Measurements from ENCODE around the gene ZPR1. TPM values are rescaled to one million over a fixed set of nuclear protein-coding genes. Genes with fewer than 3 reads are reported as not detected.

Gene ZPR1
- total RNA-seq, 1 donor = 36.2 TPM

- H3K36me3 ChIP-seq (ENCODE audit: insufficient read depth, low read length) = no peaks in the 10 kb centered on the region
- no peak overlapping the region for H3K4me3 ChIP-seq (ENCODE audit: insufficient read depth, low read length)
- H3K27ac ChIP-seq (ENCODE audit: low read depth, low read length) = no peak overlapping the region
Observed at GRCh38 chr11:116826751-116827431, 39.1 kb upstream of the ZPR1 start.

GRCh38 chr11:116825854-116826750, 38.3 kb upstream of the ZPR1 start:
- no peaks in the 10 kb centered on the region for H3K9me3 ChIP-seq (ENCODE audit: low read depth, low read length)
- no peaks in the 10 kb centered on the region for H4K20me1 ChIP-seq (ENCODE audit: insufficient read depth, low read length)
- no peak for DNase-seq (ENCODE audit: insufficient read length, low spot score, missing footprints)
- no peak overlapping the region for H3K27ac ChIP-seq (ENCODE audit: low read depth, low read length)
- H3K4me1 ChIP-seq (ENCODE audit: insufficient read depth, low read length) = peaks cover 9% of the 10 kb centered on the region
- no peaks in the 10 kb centered on the region for H3K79me2 ChIP-seq (ENCODE audit: insufficient read depth, low read length)
- no peaks in the 10 kb centered on the region for H3K36me3 ChIP-seq (ENCODE audit: insufficient read depth, low read length)
- no peak for TF ChIP-seq CTCF (IDR thresholded peaks at IDR 0.05; ENCODE audit: extremely low read depth, low read depth, low read length)
- no peak overlapping the region for H2AFZ ChIP-seq (ENCODE audit: low read length)
- H3K4me3 ChIP-seq (ENCODE audit: insufficient read depth, low read length) = no peak overlapping the region
- no peaks in the 10 kb centered on the region for H3K27me3 ChIP-seq (ENCODE audit: insufficient read depth, low read length)
- no peak overlapping the region for H3K4me2 ChIP-seq (ENCODE audit: insufficient read depth, low read length)

More at GRCh38 chr11:116826751-116827431, 39.1 kb upstream of the ZPR1 start:
- H3K79me2 ChIP-seq (ENCODE audit: insufficient read depth, low read length) = no peaks in the 10 kb centered on the region
- no peak for TF ChIP-seq CTCF (IDR thresholded peaks at IDR 0.05; ENCODE audit: extremely low read depth, low read depth, low read length)
- H3K4me2 ChIP-seq (ENCODE audit: insufficient read depth, low read length) = no peak overlapping the region
- H4K20me1 ChIP-seq (ENCODE audit: insufficient read depth, low read length) = no peaks in the 10 kb centered on the region
- DNase-seq (ENCODE audit: insufficient read length, low spot score, missing footprints) = peak; percentile 77
- no peaks in the 10 kb centered on the region for H3K27me3 ChIP-seq (ENCODE audit: insufficient read depth, low read length)
- H3K9me3 ChIP-seq (ENCODE audit: low read depth, low read length) = no peaks in the 10 kb centered on the region
- no peak overlapping the region for H2AFZ ChIP-seq (ENCODE audit: low read length)
- H3K4me1 ChIP-seq (ENCODE audit: insufficient read depth, low read length) = peaks cover 9% of the 10 kb centered on the region

- H3K36me3 ChIP-seq (ENCODE audit: insufficient read depth, low read length) = no peaks in the 10 kb centered on the region
- H3K9me3 ChIP-seq (ENCODE audit: low read depth, low read length) = no peaks in the 10 kb centered on the region
- no peaks in the 10 kb centered on the region for H3K27me3 ChIP-seq (ENCODE audit: insufficient read depth, low read length)
Observed at GRCh38 chr11:116825434-116825833, 37.6 kb upstream of the ZPR1 start.

More at GRCh38 chr11:116825434-116825833, 37.6 kb upstream of the ZPR1 start:
- Histone ChIP-seq H4K20me1 (ENCODE audit: insufficient read depth, low read length) (no peaks in the 10 kb centered on the region), H3K4me2 (ENCODE audit: insufficient read depth, low read length) (no peak overlapping the region), H3K4me3 (ENCODE audit: insufficient read depth, low read length) (no peak overlapping the region), H3K79me2 (ENCODE audit: insufficient read depth, low read length) (no peaks in the 10 kb centered on the region), H3K4me1 (ENCODE audit: insufficient read depth, low read length) (peaks cover 9% of the 10 kb centered on the region), H3K27ac (ENCODE audit: low read depth, low read length) (no peak overlapping the region), H2AFZ (ENCODE audit: low read length) (no peak overlapping the region)
- TF ChIP-seq CTCF (IDR thresholded peaks at IDR 0.05; ENCODE audit: extremely low read depth, low read depth, low read length) = no peak
- DNase-seq (ENCODE audit: insufficient read length, low spot score, missing footprints) = no peak
